Astrocyte of the hippocampus (primary cell): ENCODE measurements around the gene RPTOR.
"Not testable (repeated sequence)": the region's sequence is repeated elsewhere in the genome, so short reads cannot be mapped to it uniquely, and the experiment has no call there.

Experiments used
- DNase-seq: peaks from one replicate; pipeline ENCODE4 v3.0.0; 2011; ENCODE audit warnings: low read depth, low spot score

Gene RPTOR

DNA sequence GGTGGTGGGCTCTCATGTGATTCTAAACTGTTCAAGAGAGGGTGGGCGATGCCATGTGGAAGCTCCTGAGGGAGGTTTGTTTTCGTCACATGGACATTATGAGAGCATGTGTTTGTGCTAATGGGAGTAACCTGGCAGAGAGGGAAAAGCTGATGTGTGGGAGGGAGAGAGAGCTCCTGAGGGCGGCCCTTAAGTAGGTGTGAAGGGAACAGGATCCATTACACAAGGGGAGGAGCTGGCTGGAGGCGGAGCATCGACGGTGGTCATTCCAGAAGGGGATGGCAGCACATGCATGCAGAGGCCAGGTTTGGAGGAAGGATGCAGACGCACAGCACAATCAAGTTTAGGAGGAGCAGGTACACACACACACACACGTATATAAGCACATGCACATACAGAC is 197.5 kb downstream of the RPTOR start:
- no peak for DNase-seq

DNA sequence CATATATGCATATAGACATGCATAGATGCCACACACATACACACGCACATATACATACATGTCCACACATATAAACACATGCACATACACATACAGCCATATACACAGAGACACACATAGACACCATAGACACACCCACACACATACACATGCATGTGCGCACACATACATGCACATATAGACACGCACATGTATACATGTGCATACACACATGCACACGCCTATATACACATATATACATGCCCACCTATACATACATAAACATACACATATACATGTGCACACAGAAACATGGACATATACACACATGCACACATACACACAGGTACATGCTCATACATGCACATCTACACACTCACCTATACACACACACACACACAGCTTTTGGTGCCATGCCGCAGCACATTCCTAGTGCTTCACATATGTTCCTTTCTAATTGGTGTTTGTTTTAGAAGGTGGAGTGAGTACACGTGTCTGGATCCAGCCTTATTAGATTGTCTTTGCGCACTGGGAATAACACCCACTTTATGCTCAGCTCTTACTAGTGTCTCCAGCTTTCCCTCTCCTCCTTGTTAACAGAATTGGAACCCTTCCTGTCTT is 198.0 kb downstream of the RPTOR start:
- no peak for DNase-seq

DNA sequence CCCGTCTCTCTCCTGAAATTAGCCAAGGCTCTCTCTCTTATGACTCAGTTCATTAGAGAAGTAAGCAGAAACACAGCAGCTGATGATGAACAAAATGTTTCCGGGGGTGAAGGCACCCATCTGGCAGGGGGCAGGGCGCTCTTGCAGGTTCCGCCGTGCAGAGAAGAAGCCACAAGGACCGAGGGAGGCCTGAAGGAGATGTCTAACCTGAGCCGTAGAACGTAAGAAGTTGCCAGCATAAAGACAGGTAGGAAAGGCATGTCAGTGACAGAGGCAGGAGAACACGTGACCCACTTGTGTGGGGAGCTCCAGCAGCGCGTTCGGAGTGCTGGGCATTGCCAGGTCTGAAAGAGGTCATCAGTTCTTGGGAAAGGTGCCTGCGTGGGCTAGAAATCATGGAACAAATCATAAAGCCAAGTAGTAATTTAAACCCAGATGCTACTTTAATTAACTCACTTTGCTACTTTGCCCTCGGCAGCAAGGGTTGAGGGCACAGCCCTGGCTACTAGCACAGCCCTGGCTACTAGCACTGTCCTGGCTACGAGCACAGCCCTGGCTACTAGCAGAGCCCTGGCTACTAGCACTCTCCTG is 198.6 kb downstream of the RPTOR start:
- no peak for DNase-seq

DNA sequence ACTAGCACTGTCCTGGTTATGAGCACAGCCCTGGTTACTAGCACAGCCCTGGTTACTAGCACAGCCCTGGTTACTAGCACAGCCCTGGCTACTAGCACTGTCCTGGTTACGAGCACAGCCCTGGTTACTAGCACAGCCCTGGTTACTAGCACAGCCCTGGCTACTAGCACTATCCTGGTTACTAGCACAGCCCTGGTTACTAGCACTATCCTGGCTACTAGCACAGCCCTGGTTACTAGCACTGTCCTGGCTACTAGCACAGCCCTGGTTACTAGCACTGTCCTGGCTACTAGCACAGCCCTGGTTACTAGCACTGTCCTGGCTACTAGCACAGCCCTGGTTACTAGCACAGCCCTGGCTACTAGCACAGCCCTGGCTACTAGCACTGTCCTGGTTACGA is 199.3 kb downstream of the RPTOR start:
- not testable (repeated sequence) for DNase-seq

DNA sequence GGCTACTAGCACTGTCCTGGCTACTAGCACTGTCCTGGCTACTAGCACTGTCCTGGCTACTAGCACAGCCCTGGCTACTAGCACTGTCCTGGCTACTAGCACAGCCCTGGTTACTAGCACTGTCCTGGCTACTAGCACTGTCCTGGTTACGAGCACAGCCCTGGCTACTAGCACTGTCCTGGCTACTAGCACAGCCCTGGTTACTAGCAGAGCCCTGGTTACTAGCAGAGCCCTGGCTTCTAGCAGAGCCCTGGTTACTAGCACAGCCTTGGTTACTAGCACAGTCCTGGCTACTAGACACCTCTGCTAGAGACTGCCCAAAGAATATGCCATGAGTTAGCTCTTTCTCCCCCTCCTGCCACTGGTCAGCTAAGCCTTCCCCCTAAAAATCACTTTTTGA is 200.1 kb downstream of the RPTOR start:
- DNase-seq: not testable (repeated sequence)

DNA sequence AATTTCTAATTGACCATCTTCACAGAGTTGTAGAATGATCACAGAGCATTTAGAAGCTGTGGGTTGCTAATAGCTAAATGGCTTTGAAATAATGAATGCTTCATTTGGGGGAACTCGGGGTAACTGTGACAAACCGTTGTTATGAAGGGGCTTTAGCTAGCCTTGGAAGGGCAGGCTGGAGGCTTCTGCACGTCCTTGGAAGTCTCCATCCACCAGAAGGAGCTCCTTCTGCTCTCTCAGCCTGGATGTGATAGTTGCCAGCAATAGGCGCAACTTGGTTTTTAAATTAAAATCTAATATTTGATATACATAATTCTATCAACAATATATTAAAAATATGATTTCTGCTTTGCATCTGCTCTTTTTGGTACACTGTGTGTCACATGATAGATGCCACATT is 200.5 kb downstream of the RPTOR start:
- DNase-seq: no peak

DNA sequence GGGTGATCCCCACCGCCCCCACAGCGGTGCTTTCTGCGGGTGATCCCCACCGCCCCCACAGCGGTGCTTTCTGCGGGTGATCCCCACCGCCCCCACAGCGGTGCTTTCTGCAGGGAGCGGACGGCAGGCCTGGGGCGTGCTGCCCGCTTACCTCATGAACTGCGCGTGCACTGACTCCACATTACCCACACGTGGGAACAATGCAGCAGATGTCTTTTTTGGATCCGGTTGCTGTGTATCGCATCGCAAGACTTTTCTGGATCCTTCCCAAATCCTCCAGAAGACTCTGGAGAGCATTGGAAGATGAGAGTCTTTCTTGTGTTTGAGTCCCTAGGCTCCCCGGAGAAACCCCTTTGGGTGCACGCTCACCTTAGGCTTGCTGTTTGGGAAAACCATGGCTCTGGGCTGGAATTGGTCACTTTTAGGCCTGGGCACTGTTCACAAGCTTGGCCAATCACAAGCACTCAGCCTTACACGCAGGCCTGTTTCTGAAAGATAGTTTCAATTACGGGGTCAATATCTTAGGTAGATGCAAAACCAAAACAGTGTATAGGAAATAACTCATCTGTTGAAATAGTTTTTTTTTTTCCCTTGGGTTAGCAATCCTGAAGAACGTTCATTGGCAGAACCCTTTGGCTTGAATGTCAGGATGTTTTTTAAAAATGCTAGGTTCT is 201.8 kb downstream of the RPTOR start:
- DNase-seq: no peak

DNA sequence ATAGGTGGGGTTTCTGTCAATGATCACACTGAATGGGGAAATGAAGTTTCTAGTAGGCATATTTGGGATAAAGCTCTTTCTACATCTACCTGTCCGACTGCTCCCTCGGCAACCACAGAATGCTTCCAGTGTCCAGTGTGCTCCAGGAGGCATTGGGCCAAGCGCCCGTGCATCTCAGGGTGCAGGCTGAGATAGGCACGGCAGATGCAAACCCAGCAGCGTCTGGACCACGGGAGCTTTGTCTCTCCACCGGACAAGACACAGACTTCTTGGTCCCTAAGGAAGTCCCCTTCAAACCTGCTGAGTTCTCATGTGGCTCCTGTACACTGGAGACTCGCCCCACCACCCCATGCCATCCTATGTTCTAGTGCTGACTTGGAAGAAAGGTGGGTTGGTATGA is 202.8 kb downstream of the RPTOR start:
- no peak for DNase-seq

DNA sequence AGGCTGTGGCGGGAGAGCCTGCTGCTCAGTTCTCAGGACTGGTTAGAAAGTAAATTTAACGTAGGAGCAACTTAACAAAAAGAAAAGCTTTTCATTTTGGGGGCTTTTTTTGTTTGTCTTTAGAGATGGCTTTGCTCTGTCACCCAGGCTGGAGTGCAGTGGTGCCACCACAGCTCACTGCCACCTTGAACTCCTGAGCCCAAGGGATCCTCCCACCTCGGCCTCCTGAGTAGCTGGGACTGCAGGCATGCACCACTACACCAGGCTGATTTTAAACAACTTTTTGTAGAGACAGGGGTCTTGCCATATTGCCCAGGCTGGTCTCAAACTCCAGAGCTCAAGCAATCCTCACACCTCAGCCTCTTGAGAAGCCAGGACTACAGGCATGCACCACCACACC is 205.0 kb downstream of the RPTOR start:
- no peak for DNase-seq

DNA sequence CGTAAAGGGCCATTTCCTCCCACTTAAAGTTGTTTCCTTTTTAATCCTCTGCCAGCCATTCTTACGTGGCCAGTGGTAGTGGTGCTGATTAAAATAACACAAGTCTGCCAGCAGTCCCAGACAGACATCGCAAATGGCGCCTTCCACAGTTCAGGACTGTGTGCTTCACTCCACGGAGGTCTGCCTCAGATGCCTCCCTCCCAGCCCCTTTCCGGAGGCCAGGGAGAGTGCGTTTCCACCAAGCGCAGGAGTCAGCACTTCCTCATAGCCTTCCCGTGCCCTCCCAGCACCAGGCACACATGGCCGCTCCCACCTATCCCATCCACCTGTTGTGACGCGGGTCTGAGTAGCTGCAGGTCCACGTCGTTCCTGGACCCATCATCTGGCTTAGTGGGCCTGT is 205.6 kb downstream of the RPTOR start:
- no peak for DNase-seq

DNA sequence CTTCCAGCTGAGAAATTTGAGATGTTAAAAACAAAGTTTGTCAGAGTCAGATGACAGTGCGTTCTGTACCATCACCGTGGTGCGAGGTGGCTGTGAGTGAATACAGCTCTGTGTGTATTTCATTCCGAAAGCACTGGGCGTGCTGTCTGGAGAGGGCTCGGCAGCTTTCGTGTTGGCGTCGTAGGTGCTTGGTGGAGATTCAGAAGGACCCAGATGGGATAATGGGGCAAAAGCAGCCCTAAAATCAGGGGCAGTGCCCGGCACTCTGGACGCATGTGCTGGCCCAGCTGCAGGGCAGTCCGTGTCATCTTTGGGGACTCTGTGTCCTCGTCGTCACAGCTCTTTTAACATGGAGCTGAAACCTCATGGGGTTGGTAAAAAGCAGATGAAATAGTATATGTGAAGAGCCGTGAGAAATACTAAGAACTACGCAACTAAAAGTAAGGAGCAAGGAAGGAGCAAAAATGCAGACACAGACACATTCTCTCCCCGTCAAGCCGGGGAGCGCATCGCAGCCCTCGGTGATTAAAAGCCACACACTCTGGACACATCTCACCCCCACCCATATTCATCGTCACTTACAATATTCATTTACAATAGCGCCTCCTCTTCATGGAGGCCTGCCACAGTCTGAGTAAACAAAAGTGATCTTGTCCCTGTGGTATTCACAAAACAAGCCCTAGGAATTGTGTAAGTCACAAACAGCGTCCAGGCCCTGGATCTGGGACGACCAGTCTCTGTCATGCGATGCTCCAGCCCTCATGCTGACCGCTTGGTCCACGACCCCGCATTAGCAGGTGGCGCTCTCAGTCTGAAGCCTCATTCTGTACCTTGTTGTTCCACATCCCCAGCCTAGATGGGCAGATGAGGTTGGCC is 206.7 kb downstream of the RPTOR start:
- DNase-seq: no peak

DNA sequence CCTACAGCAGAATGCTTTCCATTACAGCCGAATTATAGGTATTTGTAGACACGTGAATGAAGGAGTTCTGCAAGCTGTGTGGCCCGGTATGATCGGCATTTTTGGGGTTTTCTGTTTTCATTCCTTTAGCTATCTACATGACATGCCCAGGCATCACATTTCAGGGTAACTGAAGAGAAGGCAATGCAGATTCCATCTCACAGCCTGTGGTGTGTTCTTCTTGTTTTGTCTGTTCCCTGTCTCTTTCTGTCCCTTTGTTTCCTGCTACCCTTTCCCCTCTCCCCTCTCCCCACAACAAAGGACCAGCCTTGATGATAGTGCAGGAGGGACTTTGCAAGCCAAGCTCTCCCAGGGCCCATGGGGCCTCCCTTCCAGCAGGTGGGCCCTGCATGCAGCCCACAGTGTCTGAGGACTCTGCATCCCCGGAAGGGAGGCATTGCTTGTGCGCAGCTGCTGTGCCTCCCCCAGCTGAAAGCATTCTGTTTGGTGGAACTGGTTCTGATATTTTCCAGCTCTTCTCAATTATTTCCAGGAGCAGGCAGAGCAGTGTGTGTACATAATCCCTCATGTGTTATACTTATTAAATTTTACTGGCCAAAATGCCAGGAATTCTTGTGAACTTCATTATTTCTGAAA is 207.4 kb downstream of the RPTOR start:
- peak; percentile 47 for DNase-seq

DNA sequence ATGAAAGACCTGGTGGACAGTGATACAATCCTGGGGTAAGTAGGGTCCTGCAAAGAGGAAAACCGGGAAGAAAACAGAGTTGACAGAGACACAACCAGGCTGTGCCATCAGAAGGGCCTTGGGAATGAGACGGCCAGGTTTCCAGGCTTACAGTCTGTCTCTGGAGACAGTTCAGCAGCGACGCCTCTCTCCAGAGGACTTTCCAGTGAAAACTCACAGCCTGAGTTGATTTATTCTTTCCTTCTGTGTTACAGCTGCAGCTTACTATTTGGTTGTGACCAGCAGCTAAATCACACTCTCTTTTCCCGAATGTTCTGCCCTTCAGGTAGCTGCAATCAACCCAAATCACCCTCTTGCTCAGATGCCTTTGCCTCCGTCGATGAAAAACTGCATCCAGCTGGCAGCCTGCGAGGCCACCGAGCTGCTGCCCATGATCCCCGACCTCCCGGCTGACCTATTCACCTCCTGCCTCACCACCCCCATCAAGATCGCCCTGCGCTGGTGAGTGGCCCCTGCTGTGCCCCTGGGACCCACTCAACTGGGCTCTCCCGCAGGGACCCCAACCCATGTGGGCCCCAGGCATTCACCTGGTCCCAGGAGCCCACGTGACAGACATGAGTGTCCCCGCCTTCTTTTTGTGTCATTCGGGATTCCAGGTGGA is 209.2 kb downstream of the RPTOR start:
- no peak for DNase-seq

DNA sequence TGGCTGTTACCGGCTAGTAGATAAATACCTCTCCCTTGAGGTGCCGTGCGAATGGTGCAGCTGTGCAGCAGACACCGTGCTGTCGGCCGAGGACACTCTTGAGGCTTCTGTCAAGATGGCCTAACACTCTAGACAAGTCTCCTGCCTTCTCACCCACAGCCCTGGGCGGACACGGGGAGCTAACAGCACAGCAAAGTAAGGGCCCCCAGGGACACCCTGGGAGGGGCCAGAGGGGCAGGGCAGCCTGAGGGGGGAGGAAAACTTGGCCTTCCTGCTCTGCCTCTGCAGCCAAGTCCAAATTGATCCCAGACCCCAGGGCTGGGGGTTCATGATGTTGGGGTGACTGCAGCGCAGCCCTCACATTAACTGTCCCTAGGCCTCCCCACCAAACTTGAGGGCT is 210.2 kb downstream of the RPTOR start:
- DNase-seq: no peak

DNA sequence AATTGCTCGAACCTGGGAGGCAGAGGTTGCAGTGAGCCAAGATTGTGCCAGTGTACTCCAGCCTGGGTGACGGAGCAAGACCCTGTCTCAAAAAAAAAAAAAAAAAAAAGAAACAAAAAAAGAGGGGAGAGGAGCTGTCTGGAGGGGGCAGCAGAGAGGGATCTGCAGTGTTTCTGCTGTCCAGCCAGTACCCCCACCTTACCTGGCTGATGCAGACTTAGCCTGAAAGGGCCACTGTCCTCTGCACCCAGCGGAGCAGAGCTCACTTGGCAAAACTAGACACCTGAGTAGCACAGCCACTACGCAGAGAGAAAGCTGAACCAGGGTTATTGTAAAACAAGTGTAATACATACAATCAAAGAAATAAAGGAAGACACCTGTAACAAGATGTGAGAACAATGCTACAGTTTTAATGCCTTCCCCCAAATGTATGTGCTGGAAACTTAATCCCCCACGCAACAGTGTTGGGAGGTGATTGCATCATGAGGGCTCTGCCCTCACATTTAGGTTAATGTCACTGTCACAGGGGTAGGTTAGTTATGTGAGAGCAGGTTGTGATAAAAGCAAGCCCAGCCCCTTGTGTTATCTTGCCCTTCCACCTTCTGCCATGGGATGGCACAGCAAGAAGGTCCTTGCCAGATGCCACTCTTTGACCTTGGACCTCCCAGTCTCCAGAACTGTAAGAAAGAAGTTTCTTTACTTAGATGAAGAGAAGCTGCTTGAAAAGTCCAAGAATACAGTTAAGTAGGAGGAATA is 211.2 kb downstream of the RPTOR start:
- no peak for DNase-seq

DNA sequence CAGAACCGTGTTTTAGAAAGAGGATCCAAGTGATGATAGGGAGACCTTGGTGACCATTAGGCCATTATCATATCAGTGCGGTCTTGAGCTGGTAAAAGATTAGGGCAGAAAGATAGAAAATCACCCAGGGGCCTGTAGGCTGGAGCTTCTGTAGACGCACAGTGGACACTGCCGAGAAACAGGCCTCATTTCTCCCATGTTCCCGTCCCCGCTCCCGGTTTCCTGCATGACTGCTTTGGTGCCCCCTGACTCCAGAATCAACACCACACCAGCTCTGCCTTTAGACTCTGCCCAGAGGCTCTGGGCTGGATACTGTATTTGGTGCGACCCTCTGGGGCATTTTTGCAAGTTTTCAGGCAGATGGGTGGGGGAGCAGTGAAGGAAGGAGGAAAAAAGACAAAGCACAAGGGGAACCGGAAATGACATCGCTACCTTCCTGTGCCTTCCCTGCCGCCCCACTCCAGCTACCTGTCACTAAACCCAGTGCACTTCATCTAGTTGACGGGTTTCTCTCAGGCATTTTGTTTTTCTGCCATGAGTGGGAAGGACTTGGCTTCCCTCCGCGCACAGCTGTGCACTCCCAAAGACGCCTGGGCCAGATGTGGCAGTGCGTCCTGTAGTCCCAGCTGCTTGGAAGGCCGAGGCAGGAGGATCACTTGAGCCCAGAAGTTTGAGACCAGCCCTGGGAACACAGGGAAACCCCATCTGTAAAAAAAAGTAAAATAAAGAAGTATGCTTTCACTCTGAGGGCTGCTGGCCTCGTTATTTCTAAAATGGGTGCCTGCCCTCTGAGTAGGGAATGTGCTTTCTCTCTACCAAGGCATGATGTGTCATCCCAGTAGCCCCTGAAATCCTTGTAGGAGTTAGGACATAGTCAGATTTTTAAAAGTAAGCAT is 214.1 kb downstream of the RPTOR start:
- no peak for DNase-seq

DNA sequence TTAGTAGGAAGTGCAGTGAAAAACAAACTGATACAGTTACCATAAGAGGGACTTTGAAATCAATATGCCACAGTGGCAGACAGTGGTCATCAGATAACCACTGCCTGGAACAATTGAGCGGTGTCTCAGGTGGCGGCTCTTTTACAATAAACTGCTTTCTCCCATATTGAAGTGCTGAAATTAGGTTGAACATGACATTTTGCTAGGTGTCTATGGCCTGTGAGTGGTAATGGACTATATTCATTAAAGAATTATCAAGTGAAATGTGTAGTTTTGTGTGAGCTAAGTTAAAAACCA is 214.7 kb downstream of the RPTOR start:
- no peak for DNase-seq

DNA sequence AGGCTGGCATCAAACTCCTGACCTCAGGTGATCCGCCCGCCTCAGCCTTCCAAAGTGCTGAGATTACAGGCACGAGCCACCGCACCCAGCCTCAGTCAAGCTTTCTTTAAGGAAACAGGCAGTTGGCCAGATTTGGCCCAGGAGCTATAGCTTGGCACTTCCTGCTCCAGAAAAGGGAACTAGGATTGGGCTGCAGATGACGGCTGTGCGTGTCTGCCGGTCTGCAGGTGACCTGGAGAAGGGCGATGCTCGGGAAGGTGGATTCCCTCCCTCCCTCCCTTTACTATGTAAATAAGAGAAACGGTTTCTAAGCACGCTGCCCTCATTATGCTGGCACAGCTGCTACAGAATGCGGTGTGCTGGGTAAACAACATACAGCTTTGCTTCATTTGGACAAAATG is 215.9 kb downstream of the RPTOR start:
- peak; percentile 33 for DNase-seq

DNA sequence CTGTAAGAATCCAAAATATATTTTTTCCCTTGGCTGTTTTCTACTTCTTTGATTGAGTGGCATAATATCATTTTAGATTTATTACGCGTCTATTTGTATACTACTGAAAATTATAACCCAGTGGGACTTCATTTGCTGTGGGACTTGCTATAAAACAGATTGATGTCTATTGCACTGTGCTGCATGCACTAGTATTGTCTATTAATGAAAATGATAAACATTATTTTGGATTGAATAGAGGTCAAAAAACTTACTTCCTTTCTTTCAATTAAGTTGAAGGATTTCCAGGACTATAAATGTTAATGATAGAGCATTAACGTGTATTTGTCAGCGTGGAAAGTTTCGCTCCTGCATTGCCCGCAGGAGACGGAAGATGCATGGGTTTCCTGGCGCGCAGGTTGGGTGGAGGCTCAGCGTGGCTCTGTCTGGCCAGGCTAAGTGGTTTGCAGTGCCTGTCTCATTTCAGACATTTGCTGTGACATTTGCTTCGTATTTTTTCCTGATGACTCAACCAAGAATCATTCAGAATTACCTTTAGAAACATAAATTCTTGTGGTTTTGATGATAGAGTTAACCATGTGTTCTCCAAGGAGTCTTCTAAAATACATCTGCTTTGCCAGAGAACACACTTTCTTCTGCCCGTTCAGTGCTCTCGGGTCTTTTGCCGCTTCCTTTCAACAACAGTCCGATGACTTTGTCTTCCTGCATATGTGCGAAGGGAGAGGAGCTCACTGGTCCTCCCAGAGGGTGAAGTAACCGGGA is 216.7 kb downstream of the RPTOR start:
- peak; percentile 87 for DNase-seq
